HG03095 (cell line): ENCODE measurements around the gene MAK.
"Not testable (repeated sequence)": the region's sequence is repeated elsewhere in the genome, so short reads cannot be mapped to it uniquely, and the experiment has no call there.

ENCODE experiments used
- ATAC-seq: cut with Tn5 transposase; IDR thresholded peaks from one replicate; pipeline ENCODE4 v1.9.1; 2021; ENCODE audit warnings: moderate library complexity; ENCODE audit not compliant: unreplicated experiment

The MAK gene

DNA sequence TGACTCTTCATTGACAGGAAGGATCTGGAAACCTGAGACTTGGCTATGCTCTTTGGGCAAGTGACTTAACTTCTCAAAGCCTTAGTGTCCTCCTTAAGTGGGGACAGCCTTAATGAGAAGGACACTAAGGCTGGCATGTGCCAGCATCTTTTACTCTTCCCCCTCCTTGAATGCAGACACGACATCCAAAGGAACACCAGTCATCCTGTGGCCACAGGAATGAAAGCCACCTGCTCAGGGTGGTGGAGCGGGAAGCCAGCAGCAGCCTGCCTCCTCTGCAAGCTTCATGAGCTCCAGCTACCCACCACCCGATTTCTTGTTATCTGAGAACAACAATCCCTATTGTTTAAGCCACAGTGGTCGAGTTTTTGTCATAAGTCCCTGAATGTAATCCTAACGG, 46.2 kb downstream of the MAK start:
- ATAC-seq, result no peak

DNA sequence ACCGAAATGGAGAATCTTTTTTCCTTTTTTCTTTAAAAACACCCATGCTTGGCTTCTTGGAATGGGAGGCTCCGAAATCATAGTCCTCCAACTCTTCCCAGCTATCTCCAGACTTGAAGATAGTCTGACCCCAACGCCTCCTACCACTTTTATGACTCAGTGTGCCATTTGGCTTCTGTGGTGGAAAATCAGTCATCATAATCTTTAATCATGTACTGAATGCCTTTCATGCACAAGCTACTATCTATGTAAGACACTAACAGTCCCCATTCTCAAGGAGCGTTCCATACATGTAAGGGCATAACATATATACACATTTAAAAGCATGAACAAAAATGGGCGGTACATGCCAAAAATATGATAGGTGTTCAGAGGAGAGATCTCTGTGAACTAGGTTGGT, 46.7 kb downstream of the MAK start:
- ATAC-seq, result no peak

- no peak for ATAC-seq
Measured at GRCh38 chr6:10779076-10779475, 59.3 kb downstream of the MAK start.

DNA sequence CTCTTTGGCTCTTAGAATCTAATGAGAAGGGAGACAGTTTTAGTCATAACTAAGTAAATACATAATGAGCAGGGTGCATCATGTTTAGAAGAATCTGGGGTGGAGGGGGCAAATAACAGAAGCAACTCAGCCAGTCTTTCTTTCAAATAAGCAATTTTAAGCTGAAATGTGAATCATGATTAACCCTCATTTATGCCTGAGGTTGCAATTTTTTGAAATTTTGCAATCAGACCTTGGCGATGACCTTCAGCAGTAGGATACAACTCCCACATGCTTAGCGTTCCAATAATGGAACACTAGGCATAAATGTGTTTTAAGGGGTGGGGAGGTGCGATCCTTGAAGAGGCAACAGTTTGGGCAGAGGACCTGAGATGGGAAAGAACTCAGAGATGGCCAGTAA, 60.1 kb downstream of the MAK start:
- ATAC-seq, result no peak

- ATAC-seq, result no peak
Measured at GRCh38 chr6:10771371-10771894, 66.9 kb downstream of the MAK start.

DNA sequence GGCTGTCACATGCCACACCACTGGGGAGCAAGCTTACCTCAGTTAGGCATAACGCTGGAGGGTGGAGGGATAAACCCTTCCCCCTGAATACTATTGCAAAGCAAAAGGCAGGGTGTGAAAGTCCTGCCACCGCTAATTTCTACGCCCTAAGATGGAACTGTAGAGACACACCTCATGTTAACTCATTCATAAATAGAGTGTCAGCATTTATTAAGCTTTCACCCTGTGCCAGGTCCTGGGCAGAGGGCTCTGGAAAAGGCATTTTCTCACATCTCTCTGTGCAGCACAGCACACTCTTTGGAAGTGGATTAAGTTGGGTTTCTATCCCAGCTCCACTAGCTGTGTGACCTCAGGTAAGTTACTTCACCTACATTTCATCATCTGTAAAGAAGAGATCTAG, 68.9 kb downstream of the MAK start:
- no peak for ATAC-seq

GRCh38 chr6:10763006-10763405, 75.3 kb downstream of the MAK start:
- no peak for ATAC-seq

GRCh38 chr6:10759884-10760329, 78.4 kb downstream of the MAK start:
- ATAC-seq, result no peak

GRCh38 chr6:10759312-10759839, 79.0 kb downstream of the MAK start:
- no peak for ATAC-seq

GRCh38 chr6:10756085-10756484, 82.3 kb downstream of the MAK start:
- ATAC-seq, result no peak

- ATAC-seq, result not testable (repeated sequence)
Measured at GRCh38 chr6:10751757-10752156, 86.6 kb downstream of the MAK start.

GRCh38 chr6:10750568-10750967, 87.8 kb downstream of the MAK start:
- not testable (repeated sequence) for ATAC-seq

- ATAC-seq, result no peak
Measured at GRCh38 chr6:10749734-10750133, 88.6 kb downstream of the MAK start.

DNA sequence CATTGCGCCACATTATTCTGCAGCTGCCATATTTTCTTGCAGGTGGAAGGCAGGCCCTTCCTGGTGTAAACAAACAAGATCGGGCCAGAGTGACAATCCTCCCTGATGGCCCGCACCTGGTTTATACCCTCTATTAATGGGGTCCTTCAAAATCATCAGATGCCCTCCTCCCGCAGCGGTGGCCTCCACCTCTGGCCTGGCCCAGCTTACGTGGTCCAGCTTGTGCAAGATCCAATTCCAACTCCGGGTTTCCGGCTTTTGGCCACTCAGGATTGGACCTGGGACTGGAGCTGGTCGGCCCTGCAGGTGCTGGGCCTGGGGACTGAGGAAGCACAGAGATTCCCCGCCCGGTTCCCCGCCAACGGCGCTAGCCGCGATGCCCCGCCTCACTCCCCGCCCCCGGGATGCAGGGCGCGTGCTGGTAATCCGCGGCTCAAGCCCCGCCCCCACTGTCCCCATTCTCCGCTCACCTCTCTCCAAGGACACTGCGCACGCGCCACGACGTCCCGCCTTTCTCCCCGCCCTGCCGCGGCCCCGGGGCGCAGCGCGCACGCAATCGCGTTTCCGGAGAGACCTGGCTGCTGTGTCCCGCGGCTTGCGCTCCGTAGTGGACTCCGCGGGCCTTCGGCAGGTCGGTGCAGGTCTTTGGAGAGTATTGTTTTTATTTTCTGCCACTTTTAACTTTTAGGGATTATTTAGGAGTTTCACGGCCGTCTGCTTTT, 90.9 kb downstream of the MAK start, which contains the start of gene TMEM14B:
Gene TMEM14B (plus strand): TSS at position 555 of the 722 bp plus-strand sequence. CDS start 1,441 bp downstream, outside the sequence.
- ATAC-seq, result peak; percentile 96

DNA sequence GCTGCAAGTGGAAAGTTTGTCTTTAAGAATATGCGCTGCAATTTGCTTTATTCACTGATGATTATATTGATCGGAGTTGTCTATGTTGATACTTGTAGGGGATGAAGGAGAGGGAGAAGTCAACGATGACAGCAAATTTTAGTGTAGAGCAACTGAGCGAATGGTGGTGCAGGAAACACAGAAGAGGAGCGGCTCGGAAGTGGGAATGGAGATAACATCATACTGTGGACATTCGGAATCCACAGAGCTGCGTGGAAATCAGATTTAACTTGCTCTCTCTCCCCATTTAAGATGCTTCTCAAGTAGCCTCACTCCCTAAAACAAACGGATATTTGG, 91.5 kb downstream of the MAK start:
- ATAC-seq, result no peak

GRCh38 chr6:10745116-10745515, 93.2 kb downstream of the MAK start:
- no peak for ATAC-seq

DNA sequence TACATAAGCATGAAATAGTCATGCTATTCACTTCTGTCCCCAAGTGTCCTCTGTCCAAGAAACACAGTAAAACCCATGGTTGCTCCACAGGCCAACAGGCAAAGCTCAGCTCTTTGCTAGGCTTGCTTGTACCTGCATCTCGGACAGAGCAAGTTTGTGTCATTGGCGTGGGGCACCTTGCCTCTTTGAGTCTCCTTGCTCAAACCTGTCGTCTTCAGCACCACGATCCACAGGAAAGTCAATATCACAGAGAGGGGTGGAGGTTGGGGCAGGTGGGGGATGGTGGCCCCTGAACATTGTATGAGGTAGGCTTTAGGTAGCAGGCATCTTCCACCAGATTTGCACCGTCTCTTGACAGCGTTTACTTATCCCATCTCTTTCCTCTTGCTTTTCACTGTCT, 94.8 kb downstream of the MAK start:
- ATAC-seq, result no peak

DNA sequence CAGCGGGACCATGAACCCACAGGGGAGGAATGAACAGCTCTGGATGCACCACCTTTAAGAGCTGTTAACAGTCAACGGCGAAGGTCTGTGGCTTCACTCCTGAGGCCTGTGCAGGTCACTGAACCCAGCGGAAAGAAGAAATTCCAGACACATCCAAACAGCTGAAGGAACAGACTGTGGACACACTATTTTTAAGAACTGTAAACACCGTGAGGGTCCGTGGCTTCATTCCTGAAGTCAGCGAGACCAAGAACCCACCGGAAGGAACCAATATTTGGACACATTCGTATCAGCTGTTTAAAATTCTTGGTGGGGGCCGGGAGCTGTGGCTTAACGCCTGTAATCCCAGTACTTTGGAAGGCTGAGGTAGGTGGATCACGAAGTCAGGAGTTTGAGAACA, 96.1 kb downstream of the MAK start:
- no peak for ATAC-seq

GRCh38 chr6:10741643-10742042, 96.7 kb downstream of the MAK start:
- ATAC-seq, result not testable (repeated sequence)

- ATAC-seq, result no peak
Measured at GRCh38 chr6:10740061-10740460, 98.3 kb downstream of the MAK start.

- ATAC-seq, result no peak
Measured at GRCh38 chr6:10736731-10737130, 101.6 kb downstream of the MAK start.

DNA sequence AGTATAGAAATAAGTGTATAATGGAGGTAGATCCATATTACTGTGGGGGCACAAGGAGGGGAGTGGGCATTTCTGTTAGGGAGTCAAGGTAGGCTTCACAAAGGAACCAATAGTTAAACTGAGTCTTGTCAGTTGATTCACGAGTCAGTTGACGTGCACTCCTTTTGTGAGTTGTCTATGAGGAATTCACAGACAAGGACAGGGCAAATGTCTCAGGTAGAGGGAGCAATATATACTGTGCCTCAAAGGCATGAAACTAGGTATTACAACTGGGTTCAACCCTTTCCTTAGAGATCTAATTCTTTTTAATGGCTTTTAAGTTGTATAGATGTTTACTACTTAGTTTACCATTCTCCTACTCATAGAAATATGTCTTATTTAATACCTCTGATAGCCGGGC, 104.5 kb downstream of the MAK start:
- ATAC-seq, result no peak
